Measurements from ENCODE around the gene BTBD8. TPM values are rescaled to one million over a fixed set of nuclear protein-coding genes. Genes with fewer than 3 reads are reported as not detected.

Gene BTBD8
- total and polyA plus RNA-seq, 7 donors = 0.99 to 8.3 (median 4.9) TPM

- TF ChIP-seq, protein P1, sequence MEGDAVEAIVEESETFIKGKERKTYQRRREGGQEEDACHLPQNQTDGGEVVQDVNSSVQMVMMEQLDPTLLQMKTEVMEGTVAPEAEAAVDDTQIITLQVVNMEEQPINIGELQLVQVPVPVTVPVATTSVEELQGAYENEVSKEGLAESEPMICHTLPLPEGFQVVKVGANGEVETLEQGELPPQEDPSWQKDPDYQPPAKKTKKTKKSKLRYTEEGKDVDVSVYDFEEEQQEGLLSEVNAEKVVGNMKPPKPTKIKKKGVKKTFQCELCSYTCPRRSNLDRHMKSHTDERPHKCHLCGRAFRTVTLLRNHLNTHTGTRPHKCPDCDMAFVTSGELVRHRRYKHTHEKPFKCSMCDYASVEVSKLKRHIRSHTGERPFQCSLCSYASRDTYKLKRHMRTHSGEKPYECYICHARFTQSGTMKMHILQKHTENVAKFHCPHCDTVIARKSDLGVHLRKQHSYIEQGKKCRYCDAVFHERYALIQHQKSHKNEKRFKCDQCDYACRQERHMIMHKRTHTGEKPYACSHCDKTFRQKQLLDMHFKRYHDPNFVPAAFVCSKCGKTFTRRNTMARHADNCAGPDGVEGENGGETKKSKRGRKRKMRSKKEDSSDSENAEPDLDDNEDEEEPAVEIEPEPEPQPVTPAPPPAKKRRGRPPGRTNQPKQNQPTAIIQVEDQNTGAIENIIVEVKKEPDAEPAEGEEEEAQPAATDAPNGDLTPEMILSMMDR (IDR thresholded peaks at IDR 0.05) = no peak
- TF ChIP-seq POLR2A (IDR thresholded peaks at IDR 0.05) = no peak
- TF ChIP-seq POLR2AphosphoS5 (IDR thresholded peaks at IDR 0.05) = no peak
- TF ChIP-seq EP300 (IDR thresholded peaks at IDR 0.05) = no peak
- 62 to 81% methylated on average over 3 of the region's 3 CpGs for WGBS, 2 donors
- Histone ChIP-seq H3K27me3 (no peaks in the 10 kb centered on the region), H3K4me1 (no peaks in the 10 kb centered on the region), H3K9me3 (no peaks in the 10 kb centered on the region), H3K36me3 (no peaks in the 10 kb centered on the region), H3K4me3 (no peak overlapping the region), H3K27ac (no peak overlapping the region)
- intact Hi-C loops (cut with DNase I) = no loop called here
- DNase-seq = no peak
Observed at GRCh38 chr1:92123868-92124267, 43.7 kb downstream of the BTBD8 start.

DNA sequence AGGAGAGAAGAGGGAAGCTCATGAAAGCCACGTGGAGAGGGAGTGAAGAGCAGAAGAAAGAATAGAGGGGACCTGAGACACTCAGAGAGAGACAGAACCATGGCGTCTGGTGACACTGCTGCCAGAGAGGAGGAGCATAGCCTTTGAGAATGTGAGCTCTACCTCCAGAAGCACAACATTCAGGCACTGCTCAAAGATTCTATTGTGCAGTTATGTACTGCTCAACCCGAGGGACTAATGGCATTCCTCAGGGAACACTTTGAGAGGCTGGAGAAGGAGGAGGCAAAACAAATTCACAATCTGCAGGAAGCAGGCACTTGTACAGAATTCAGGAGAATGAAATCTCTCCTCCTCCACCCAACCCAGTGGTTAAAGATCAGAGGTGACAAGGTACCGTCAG lies 45.1 kb downstream of the BTBD8 start:
- TF ChIP-seq POLR2AphosphoS5 (IDR thresholded peaks at IDR 0.05) = no peak
- no peak for TF ChIP-seq POLR2A (IDR thresholded peaks at IDR 0.05)
- no peak for TF ChIP-seq EP300 (IDR thresholded peaks at IDR 0.05)
- TF ChIP-seq, protein P1 (IDR thresholded peaks at IDR 0.05) = no peak
- 77 to 84% methylated on average over 4 of the region's 4 CpGs for WGBS, 2 donors
- intact Hi-C loops (cut with DNase I) = no loop called here

DNA sequence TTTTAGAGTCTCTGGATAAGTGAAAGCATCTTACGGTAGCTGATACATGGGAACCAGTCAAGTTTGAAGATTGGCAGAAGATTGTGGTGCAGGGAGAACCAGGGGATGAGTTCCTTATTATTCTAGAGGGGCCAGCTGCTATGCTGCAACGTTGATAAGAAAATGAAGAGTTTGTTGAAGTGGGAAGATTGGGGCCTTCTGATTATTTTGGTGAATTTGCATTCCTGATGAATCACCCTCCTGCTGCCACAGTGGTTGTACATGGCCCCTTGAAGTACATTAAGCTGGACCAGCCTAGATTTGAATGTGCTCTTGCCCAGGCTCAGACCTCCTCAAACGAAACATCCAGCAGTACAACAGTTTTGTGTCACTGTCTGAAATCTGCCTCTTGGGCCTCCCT lies 45.9 kb downstream of the BTBD8 start:
- peaks cover 0 to 6% (median 2%) of the 10 kb centered on the region in 4 donors for H3K36me3 ChIP-seq
- no peaks in the 10 kb centered on the region for H3K9me3 ChIP-seq
- no peak overlapping the region for H3K27ac ChIP-seq
- no peak overlapping the region for H3K4me3 ChIP-seq
- no peak for DNase-seq
- no peaks in the 10 kb centered on the region for H3K4me1 ChIP-seq
- TF ChIP-seq, protein P1 (IDR thresholded peaks at IDR 0.05) = no peak
- TF ChIP-seq POLR2A (IDR thresholded peaks at IDR 0.05) (no peak), POLR2AphosphoS5 (IDR thresholded peaks at IDR 0.05) (no peak), EP300 (IDR thresholded peaks at IDR 0.05) (no peak)
- intact Hi-C loops (cut with DNase I) = no loop called here
- no peaks in the 10 kb centered on the region for H3K27me3 ChIP-seq
- WGBS, 2 donors = 89 to 90% methylated on average over 3 of the region's 3 CpGs

More for the DNA sequence above, 45.1 kb downstream of the BTBD8 start:
- no peak for DNase-seq
- H3K4me3 ChIP-seq = no peak overlapping the region
- H3K27me3 ChIP-seq = no peaks in the 10 kb centered on the region
- H3K27ac ChIP-seq = no peak overlapping the region
- peaks cover 0 to 5% (median 0%) of the 10 kb centered on the region in 4 donors for H3K36me3 ChIP-seq
- H3K9me3 ChIP-seq = no peaks in the 10 kb centered on the region
- no peaks in the 10 kb centered on the region for H3K4me1 ChIP-seq

GRCh38 chr1:92134331-92134730 lies 54.2 kb downstream of the BTBD8 start:
- no peak for TF ChIP-seq POLR2A (IDR thresholded peaks at IDR 0.05)
- no peak for TF ChIP-seq EP300 (IDR thresholded peaks at IDR 0.05)
- TF ChIP-seq, protein P1 (IDR thresholded peaks at IDR 0.05) = no peak
- no peak for TF ChIP-seq POLR2AphosphoS5 (IDR thresholded peaks at IDR 0.05)
- no peak for DNase-seq
- no peak overlapping the region for H3K4me3 ChIP-seq
- no peaks in the 10 kb centered on the region for H3K9me3 ChIP-seq
- H3K36me3 ChIP-seq = peaks cover 0 to 16% (median 2%) of the 10 kb centered on the region in 4 donors
- no peaks in the 10 kb centered on the region for H3K4me1 ChIP-seq
- intact Hi-C loops (cut with DNase I) = no loop called here
- no peak overlapping the region for H3K27ac ChIP-seq
- no peaks in the 10 kb centered on the region for H3K27me3 ChIP-seq

GRCh38 chr1:92136341-92136740 lies 56.2 kb downstream of the BTBD8 start:
- TF ChIP-seq EP300 (IDR thresholded peaks at IDR 0.05) (no peak), POLR2AphosphoS5 (IDR thresholded peaks at IDR 0.05) (no peak), POLR2A (IDR thresholded peaks at IDR 0.05) (no peak)
- TF ChIP-seq, protein P1 (IDR thresholded peaks at IDR 0.05) = no peak
- H3K4me1 ChIP-seq = no peaks in the 10 kb centered on the region
- 84 to 86% methylated on average over 2 of the region's 2 CpGs for WGBS, 2 donors
- H3K27ac ChIP-seq = no peak overlapping the region
- H3K36me3 ChIP-seq = peaks cover 0 to 9% (median 0%) of the 10 kb centered on the region in 4 donors
- no peaks in the 10 kb centered on the region for H3K9me3 ChIP-seq
- intact Hi-C loops (cut with DNase I) = no loop called here
- H3K4me3 ChIP-seq = no peak overlapping the region
- no peak for DNase-seq
- H3K27me3 ChIP-seq = no peaks in the 10 kb centered on the region

All from sigmoid colon (tissue), 7 donors.